ENCODE data around the gene UQCC5.
A peak's percentile ranks its signal among the peaks of the same experiment; 100 is the strongest.

UQCC5 gene

DNA sequence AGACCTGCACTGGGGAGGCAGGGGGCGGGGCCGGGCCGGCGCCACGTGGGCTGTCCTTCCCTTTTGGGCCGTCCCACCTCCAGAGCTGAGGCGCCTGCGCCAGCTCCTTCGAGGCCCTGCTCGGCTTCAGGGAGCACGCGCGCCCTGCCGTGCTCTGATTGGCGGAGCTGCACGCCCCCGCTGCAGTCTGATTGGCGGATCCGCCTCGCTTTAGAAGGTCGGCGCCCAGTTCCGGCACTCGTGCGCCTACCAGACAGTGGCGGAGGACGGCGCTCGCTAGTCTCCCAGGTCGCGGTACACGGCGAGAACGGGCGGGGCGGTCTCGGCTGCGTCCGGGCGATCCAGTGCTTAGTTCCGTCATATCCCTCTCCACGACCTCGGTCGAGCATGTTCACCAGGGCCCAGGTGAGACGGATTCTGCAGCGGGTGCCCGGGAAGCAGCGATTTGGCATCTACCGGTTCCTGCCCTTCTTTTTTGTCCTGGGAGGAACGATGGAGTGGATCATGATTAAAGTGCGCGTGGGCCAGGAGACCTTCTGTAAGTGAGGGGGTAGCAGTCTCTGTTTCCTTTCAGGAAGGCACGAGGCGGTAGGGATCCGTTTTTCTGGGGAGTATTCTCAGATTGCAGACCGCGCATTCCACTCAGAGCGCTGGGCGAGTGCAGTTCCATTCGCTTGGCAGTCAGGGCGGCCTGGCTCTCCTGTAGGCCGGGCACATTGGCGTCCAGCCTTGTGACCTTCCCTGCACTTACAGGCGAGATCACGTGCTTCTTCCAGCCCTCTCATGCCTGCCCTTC is at the start of gene UQCC5:
UQCC5 (plus strand) TSS at position 237 of the 796 bp plus-strand sequence; CDS start at position 388, 151 bp downstream.
- peak; percentile 97 for DNase-seq

GRCh38 chr3:52487050-52487787 is 49.2 kb upstream of the UQCC5 start:
- no peak for DNase-seq

DNA sequence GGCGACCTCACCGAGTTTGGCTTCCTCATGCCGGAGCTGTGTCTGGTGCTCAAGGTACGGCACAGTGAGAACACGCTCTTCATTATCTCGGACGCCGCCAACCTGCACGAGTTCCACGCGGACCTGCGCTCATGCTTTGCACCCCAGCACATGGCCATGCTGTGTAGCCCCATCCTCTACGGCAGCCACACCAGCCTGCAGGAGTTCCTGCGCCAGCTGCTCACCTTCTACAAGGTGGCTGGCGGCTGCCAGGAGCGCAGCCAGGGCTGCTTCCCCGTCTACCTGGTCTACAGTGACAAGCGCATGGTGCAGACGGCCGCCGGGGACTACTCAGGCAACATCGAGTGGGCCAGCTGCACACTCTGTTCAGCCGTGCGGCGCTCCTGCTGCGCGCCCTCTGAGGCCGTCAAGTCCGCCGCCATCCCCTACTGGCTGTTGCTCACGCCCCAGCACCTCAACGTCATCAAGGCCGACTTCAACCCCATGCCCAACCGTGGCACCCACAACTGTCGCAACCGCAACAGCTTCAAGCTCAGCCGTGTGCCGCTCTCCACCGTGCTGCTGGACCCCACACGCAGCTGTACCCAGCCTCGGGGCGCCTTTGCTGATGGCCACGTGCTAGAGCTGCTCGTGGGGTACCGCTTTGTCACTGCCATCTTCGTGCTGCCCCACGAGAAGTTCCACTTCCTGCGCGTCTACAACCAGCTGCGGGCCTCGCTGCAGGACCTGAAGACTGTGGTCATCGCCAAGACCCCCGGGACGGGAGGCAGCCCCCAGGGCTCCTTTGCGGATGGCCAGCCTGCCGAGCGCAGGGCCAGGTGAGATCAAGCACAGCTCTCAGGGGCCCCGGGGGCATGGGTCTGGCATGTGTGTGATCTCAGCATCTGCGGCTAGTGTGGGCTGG is 48.4 kb upstream of the UQCC5 start:
- no peak for DNase-seq

GRCh38 chr3:52488746-52489145 is 47.7 kb upstream of the UQCC5 start:
- no peak for DNase-seq

DNA sequence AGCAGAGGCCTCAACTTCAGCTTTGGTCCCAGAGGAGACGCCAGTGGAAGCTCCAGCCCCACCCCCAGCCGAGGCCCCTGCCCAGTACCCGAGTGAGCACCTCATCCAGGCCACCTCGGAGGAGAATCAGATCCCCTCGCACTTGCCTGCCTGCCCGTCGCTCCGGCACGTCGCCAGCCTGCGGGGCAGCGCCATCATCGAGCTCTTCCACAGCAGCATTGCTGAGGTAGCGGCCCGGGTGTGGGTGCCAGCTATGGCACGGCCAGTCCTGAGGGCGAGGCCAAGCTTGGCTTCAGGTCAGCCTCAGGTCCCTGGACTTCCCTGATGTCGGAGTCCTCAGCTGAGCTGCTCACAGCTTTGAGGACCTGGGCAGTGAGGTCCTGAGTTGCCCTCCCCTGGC is 47.0 kb upstream of the UQCC5 start:
- DNase-seq = no peak

DNA sequence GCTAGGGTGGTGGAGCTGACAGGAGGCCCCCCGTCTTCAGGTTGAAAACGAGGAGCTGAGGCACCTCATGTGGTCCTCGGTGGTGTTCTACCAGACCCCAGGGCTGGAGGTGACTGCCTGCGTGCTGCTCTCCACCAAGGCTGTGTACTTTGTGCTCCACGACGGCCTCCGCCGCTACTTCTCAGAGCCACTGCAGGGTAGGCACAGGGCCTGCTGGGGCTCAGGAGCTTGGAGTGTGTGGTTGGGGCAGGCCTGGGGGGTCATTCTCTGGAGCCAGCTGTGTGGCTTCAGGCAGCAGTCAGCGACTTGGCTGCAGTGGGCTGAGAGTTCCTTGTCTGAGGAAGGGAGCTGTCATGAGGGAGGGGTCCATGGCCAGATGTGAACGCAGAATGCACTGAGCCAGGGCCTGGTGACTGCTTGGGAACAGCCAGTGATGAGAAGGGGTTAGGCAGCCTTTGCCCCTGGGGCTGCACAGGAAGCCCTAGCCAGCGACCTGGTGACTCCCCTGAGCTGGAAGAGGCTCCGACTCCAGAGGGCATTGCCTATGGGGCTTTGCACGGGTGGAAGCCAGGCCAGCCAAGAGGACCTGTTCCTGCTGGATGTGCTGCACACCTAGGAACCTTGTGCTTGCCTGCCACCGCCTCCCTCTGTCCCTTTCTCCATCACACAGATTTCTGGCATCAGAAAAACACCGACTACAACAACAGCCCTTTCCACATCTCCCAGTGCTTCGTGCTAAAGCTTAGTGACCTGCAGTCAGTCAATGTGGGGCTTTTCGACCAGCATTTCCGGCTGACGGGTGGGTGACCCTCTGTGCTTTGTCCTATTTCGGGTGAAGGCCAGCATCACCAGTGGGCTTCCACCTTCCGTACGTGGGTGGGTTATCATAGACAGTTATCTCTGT is 46.1 kb upstream of the UQCC5 start:
- DNase-seq = no peak

DNA sequence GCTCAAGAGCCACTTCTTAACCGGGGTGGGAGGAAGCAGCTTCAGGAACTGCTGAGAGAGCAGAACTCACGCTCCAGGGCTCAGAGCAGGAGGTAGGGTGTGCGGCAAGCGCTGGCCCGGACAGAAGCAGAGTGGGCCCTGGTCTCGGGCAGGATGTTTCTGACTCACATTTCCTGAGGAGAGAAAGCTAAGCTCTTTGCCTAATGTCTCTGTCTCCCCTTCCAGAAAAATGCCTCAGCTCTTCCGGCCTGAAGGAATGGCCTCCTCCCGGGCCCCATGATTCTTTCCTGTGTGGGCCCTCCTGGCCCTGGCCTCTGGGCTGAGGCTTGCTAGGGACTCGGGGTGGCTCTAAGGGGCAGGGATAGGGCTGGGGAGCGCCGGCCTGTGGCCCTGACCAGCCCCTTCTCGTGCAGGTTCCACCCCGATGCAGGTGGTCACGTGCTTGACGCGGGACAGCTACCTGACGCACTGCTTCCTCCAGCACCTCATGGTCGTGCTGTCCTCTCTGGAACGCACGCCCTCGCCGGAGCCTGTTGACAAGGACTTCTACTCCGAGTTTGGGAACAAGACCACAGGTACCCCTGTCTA is 45.4 kb upstream of the UQCC5 start:
- no peak for DNase-seq

GRCh38 chr3:52492059-52492458 is 44.3 kb upstream of the UQCC5 start:
- no peak for DNase-seq

DNA sequence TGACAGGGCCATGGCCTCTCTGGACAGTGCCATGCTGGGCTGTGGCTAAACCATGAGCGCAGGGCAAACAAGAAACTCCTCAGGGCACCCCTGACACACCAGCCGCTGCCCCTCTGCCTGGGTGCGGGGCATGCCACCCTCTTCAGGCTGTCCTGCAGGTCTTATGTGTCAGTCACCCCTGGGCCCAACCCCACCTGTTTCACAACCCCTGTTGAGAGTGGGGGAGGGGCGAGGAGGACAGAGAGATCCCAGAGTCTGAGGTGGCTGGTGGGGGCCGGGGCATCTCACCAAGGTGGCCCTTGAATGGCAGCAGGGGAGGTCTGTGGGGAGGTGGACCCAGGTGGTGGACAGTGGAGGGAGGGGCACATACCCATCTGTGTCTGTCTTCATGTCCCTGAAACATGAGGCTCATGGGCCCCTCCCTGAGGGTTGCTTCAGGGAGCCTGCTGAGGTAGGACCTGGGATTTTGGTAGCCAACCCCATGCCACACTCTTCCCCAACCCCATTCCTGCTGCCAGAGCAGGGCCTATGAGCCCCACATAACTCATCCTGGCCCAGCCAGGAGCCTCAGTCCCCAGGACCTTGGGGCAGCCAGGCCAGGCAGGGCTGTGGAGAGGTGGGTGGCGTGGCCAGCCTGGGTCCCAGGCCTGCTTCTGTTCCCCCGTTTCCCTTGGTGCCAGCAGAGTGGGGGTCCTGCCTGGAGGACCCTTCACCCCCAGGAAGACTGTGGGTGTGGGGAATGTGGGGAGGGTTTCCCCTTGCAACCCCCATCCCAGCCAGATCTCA is 43.0 kb upstream of the UQCC5 start:
- no peak for DNase-seq

- DNase-seq = no peak
These were observed 42.0 kb upstream of the UQCC5 start for GRCh38 chr3:52494445-52494844.

DNA sequence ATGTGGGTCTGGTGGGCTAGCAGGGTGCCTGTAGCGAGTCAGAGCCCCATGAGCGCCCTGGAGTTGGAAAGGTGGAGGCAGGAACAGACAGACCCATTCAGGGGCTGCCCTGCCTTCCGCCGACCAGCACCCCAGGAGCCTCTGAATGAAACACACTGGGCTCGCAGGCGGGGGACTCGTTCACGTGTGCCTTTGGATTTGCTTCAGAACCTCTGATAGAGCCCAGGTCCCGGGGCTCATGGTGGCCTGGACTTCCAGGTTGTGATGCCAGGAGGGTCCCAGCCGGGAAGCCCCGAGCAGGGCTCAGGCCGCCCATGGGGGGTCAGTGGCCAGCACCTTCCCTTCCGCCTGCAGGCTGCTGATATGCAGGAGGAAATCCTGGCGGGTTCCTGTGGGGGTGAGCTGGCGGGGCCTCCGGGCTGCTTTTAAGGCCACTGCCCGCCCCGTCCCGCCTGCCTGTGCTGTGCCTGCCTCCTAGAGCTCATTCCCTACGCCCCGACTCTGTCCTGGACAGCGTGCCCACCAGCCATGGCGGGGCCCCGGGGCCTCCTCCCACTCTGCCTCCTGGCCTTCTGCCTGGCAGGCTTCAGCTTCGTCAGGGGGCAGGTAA is 41.4 kb upstream of the UQCC5 start, which contains the start of gene STAB1:
STAB1 (plus strand) TSS at position 453 of the 610 bp plus-strand sequence; CDS start at position 529, 76 bp downstream.
- DNase-seq = no peak

DNA sequence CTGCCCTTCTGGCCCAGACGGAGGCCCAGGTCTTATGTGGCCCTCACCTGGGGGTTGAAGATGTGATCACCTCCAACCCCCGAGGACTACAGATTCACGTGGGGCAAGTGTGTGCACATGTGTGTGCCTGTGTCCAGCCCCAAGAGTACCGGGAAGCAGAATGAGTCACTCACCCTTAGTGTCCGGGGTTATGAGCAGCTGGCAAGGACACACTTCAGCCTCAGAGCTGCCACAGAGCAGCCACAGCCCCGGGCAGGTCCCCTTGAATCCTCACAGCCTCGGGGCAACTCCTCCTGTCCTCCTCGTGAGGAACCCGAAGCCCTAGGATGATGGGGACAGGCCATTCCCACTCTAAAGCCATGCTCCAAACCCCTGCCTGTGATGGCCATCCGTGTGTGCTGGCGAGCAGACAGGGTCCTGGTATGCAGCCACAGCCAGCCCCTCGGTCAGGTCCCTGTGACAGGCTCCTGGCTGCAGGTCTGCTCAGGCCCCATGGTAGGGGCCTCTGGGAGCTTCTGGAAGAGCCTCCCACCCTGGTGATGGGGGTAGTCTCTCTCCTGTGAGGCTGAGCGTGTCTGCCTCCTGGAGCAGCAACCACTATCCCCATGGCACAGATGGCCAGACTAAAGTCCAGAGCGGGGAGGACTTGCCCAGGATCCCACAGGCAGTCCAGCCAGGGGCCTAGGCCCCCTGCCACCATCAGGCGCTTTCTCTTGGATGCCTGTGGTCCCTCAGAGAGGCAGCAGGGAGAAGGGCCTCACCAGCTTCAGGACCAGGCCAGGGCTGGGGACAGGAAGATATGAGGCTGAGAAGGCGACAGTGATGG is 40.4 kb upstream of the UQCC5 start:
- no peak for DNase-seq

DNA sequence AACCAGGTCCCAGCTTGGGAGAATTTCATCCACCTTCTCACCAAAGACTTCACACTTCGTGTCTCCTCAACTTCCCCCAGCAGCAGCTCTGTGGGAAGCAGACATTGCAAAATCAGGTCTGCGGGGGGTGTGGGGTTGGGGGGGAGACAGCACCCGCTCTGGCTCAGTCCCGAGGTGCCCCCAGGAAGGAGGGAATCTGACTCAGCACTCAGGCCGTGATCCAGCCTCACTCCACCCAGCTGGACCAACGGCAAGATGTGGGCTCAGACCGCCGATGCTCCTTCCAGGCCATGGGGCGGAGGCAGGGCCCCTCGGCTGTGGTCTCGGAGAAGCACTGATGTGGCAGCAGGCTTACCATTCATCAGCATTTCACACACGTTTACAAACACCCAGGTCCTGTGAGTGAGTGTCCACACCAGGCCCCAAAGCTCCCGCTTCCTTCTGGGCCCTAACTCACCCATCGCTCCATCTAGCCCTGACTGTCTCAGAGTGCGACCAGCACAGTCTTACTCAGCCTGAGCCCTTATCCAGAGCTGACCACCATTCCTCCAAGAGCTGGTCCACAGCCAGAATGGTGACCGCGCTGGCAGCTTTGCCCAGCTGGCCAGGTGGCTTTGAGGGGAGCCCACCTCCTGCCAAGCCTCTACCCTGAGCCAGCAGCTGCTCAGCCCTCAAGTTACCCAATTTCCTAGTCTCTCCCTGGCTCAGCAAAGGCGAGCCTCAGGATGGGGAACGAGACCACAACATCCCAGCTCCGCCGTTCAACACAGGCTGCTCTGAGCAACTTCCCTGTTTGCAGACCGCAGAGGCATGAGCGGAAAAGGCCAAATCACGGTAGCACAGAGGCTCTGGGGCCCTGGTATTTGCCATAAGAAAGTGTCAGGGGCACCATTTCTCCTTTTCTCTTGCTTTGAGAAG is 38.0 kb upstream of the UQCC5 start:
- DNase-seq = no peak

DNA sequence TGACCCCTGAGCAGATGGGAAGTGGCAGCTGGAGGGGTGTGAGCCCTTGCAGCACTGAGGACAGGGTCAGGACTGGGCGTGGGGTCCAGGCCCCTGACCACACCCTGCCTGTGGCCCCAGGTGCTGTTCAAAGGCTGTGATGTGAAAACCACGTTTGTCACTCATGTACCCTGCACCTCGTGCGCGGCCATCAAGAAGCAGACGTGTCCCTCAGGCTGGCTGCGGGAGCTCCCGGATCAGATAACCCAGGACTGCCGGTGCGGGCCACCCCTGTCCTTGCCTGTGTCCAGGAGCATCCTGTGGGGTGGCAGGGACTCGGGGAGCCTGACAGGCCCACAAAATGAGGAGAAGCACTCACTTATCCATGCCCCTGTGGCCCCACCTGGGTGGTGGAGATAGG is 35.4 kb upstream of the UQCC5 start:
- no peak for DNase-seq

- DNase-seq = no peak
These were observed 34.4 kb upstream of the UQCC5 start for GRCh38 chr3:52502001-52502400.

DNA sequence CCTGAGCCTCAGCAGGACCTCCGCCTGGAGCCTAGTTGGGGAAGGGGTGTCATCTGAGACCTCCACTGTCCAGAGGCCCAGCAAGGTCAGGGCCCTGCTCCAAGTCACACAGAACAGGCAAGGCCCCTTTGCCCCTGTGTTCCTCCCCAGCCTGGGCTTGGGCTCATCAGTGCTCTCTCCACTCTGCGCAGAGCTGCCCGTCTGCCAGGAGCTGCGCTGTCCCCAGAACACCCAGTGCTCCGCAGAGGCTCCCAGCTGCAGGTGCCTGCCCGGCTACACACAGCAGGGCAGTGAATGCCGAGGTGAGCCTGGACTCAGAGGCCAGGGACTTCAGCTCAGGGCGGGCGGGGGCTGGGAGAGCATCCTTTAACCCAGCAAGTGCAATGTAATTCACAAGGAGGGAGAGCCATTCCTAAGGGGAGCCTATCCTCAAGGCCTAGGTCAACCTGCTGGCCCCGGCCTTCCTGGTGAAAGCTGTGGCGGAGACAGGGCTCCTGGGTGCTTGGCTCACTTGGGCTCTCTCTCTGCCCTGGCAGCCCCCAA is 33.5 kb upstream of the UQCC5 start:
- DNase-seq = no peak

DNA sequence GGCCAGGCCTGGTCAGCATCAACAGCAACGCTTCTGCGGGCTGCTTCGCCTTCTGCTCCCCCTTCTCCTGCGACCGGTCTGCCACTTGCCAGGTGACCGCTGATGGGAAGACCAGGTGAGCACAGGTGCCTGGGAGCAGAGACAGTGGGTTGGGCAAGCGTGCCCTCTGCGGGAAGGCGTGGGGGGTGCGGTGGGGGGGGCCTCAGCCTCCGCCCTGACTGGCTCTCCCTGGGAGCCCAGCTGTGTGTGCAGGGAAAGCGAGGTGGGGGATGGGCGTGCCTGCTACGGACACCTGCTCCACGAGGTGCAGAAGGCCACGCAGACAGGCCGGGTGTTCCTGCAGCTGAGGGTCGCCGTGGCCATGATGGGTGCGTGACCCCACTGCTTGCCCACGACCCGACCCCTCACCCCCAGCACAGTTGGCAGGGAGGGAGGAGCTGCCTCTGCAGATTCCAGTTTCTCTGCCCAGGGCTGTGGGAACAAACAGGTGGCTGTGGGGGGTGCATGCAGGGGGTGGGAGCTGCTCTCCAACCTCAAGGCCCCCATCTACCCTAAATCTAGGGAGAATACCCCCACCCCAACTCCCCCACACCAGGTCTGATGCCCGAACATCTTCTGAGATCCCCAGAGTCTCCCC is 32.5 kb upstream of the UQCC5 start:
- no peak for DNase-seq
